H1 (cell line): ENCODE data around the gene PDE4D. TPM values are rescaled to one million over a fixed set of nuclear protein-coding genes. Genes with fewer than 3 reads are reported as not detected.

ENCODE experiments used
- CTCF ChIA-PET: fragments of 300-600 bp; sonication (Branson Sonifier 250); formaldehyde crosslinking; loops from one replicate; lab custom pipeline; 2021; ENCODE audit not compliant: partially characterized antibody; lab: Charles Lee
- POLR2A ChIA-PET: fragments of 300-600 bp; sonication (Branson Sonifier 250); formaldehyde crosslinking; loops from one replicate; lab custom pipeline; 2021; ENCODE audit warnings: inconsistent platforms; ENCODE audit not compliant: partially characterized antibody; lab: Charles Lee
- DNase-seq, 2 experiments: peaks; one replicate each; pipeline versions ENCODE4 v3.0.0 to v3.0.0-alpha.2; 2010 to 2022; ENCODE audit warnings: low spot score in 2 of 2, low read depth in 1 of 2, mixed read lengths in 1 of 2
- FAIRE-seq: peaks from 2 replicates; lab custom pipeline; 2011; peaks lifted over from hg19 to GRCh38; lab: Jason Lieb, UNC
- H2AFZ ChIP-seq: 2 replicates; pipeline ENCODE4 v1.8.1; 2012; ENCODE audit warnings: low read length, inconsistent platforms
- H2AK5ac ChIP-seq: 2 replicates; pipeline ENCODE4 v1.6.1; 2013; ENCODE audit warnings: low read depth, low read length
- H2BK120ac ChIP-seq: replicated peaks from 2 replicates; pipeline ENCODE3; 2013; ENCODE audit warnings: low read depth, low read length, inconsistent platforms
- H2BK12ac ChIP-seq: 2 replicates; pipeline ENCODE4 v1.6.1; 2013; ENCODE audit warnings: low read depth, low read length
- H2BK15ac ChIP-seq: 2 replicates; pipeline ENCODE4 v1.6.1; 2013; ENCODE audit warnings: low read length
- H2BK20ac ChIP-seq: 2 replicates; pipeline ENCODE4 v1.6.1; 2013; ENCODE audit warnings: low read length
- H2BK5ac ChIP-seq: 2 replicates; pipeline ENCODE4 v1.6.1; 2013; ENCODE audit warnings: low read depth, low read length
- H3K14ac ChIP-seq: 2 replicates; pipeline ENCODE4 v1.6.1; 2013; ENCODE audit warnings: inconsistent platforms; ENCODE audit not compliant: insufficient read length
- H3K18ac ChIP-seq: 2 replicates; pipeline ENCODE4 v1.6.1; 2013; ENCODE audit warnings: low read length; ENCODE audit errors: extremely low read depth
- H3K23ac ChIP-seq: 2 replicates; pipeline ENCODE4 v1.6.1; 2013; ENCODE audit warnings: inconsistent platforms; ENCODE audit not compliant: insufficient read length
- H3K23me2 ChIP-seq: 2 replicates; pipeline ENCODE4 v1.6.1; 2013; ENCODE audit warnings: low read depth, low read length
- H3K27ac ChIP-seq: 2 replicates; pipeline ENCODE4 v1.6.1; 2011; ENCODE audit warnings: low read depth, low read length, inconsistent platforms
- H3K27me3 ChIP-seq, 4 experiments: replicated peaks in 1 of 4; 1 replicate in 1 of 4; 2 replicates in 3 of 4; pipeline versions ENCODE4 v1.6.1 to v1.8.1; 2011 to 2013; ENCODE audit warnings: low read length in 3 of 4, mild to moderate bottlenecking in 3 of 4, inconsistent platforms in 2 of 4, mixed read lengths in 2 of 4, moderate library complexity in 1 of 4; ENCODE audit not compliant: control insufficient read depth in 3 of 4, insufficient read depth in 3 of 4; ENCODE audit errors: extremely low read depth in 1 of 4
- H3K36me3 ChIP-seq, 4 experiments: 2 replicates each; pipeline versions ENCODE4 v1.6.1 to v1.8.1; 2011 to 2013; ENCODE audit warnings: mild to moderate bottlenecking in 4 of 4, low read length in 3 of 4, moderate library complexity in 2 of 4, control low read depth in 1 of 4, inconsistent platforms in 1 of 4; ENCODE audit not compliant: insufficient read depth in 4 of 4, control insufficient read depth in 2 of 4
- H3K4ac ChIP-seq: replicated peaks from 2 replicates; pipeline ENCODE3; 2013; ENCODE audit warnings: low read length, low read depth, mixed read lengths, inconsistent platforms; ENCODE audit not compliant: insufficient read length
- H3K4me1 ChIP-seq, 4 experiments: replicated peaks in 1 of 4; 1 replicate in 1 of 4; 2 replicates in 3 of 4; pipeline versions ENCODE4 v1.6.1 to v1.8.1; 2011 to 2013; ENCODE audit warnings: low read length in 3 of 4, inconsistent platforms in 2 of 4, mixed read lengths in 1 of 4; ENCODE audit not compliant: insufficient read depth in 4 of 4, control insufficient read depth in 3 of 4
- H3K4me2 ChIP-seq, 2 experiments: 2 replicates each; pipeline versions ENCODE4 v1.6.1 to v1.8.1; 2011 to 2013; ENCODE audit warnings: low read depth in 2 of 2, low read length in 2 of 2, control low read depth in 1 of 2, inconsistent platforms in 1 of 2, mild to moderate bottlenecking in 1 of 2; ENCODE audit not compliant: insufficient read depth in 1 of 2
- H3K4me3 ChIP-seq, 4 experiments: fragments of 200-600, 300-600 bp in 1 of 4; sonication (generic), shearing (Covaris generic), sonication (Bioruptor Twin) in 1 of 4; 2 replicates each; pipeline versions ENCODE4 v1.5.1 to v1.8.1; 2011 to 2016; ENCODE audit warnings: low read length in 4 of 4, low read depth in 3 of 4, control low read depth in 2 of 4, inconsistent platforms in 2 of 4, mild to moderate bottlenecking in 2 of 4, mixed read lengths in 1 of 4, moderate library complexity in 1 of 4; ENCODE audit not compliant: insufficient read depth in 2 of 4; ENCODE audit errors: extremely low read depth in 1 of 4
- H3K56ac ChIP-seq: replicated peaks from 2 replicates; pipeline ENCODE3; 2013; ENCODE audit warnings: low read depth, mild to moderate bottlenecking, mixed read lengths, low read length, inconsistent platforms; ENCODE audit not compliant: insufficient read length
- H3K79me1 ChIP-seq: 2 replicates; pipeline ENCODE4 v1.6.1; 2013; ENCODE audit warnings: low read depth, low read length, control low read depth
- H3K79me2 ChIP-seq, 2 experiments: 2 replicates each; pipeline versions ENCODE4 v1.6.1 to v1.8.1; 2012 to 2013; ENCODE audit warnings: low read length in 2 of 2, mild to moderate bottlenecking in 2 of 2, inconsistent platforms in 1 of 2; ENCODE audit not compliant: insufficient read depth in 2 of 2, control insufficient read depth in 1 of 2
- H3K9ac ChIP-seq, 4 experiments: replicated peaks in 1 of 4; 1 replicate in 1 of 4; 2 replicates in 3 of 4; pipeline versions ENCODE4 v1.6.1 to v1.8.1; 2011 to 2013; ENCODE audit warnings: low read depth in 3 of 4, low read length in 3 of 4, control low read depth in 2 of 4, mild to moderate bottlenecking in 2 of 4, moderate library complexity in 2 of 4, inconsistent platforms in 1 of 4; ENCODE audit errors: extremely low read depth in 1 of 4
- H3K9me3 ChIP-seq, 2 experiments: 2 replicates each; pipeline versions ENCODE4 v1.6.1 to v1.8.1; 2012 to 2013; ENCODE audit warnings: mild to moderate bottlenecking in 2 of 2, moderate library complexity in 2 of 2, control low read depth in 1 of 2, inconsistent platforms in 1 of 2, low read depth in 1 of 2, low read length in 1 of 2, mixed read lengths in 1 of 2; ENCODE audit not compliant: insufficient read depth in 2 of 2
- H4K20me1 ChIP-seq, 2 experiments: replicated peaks in 1 of 2; 2 replicates each; pipeline versions ENCODE3 to v1.8.1; 2011 to 2013; ENCODE audit warnings: inconsistent platforms in 2 of 2, low read length in 2 of 2, mild to moderate bottlenecking in 1 of 2; ENCODE audit not compliant: insufficient read depth in 2 of 2, control insufficient read depth in 1 of 2
- H4K5ac ChIP-seq: 2 replicates; pipeline ENCODE4 v1.6.1; 2013; ENCODE audit warnings: low read length, low read depth, mixed read lengths, inconsistent platforms; ENCODE audit not compliant: insufficient read length
- H4K8ac ChIP-seq: 2 replicates; pipeline ENCODE4 v1.8.0; 2013; ENCODE audit warnings: mild to moderate bottlenecking, moderate library complexity, low read length, inconsistent platforms; ENCODE audit not compliant: insufficient read depth; ENCODE audit errors: extremely low read depth
- H4K91ac ChIP-seq: replicated peaks from 2 replicates; pipeline ENCODE3; 2013; ENCODE audit warnings: low read length, mixed read lengths, inconsistent platforms; ENCODE audit not compliant: insufficient read length
- CREB1 ChIP-seq: IDR thresholded peaks from 2 replicates; pipeline ENCODE4 v1.6.1; 2012; ENCODE audit warnings: inconsistent platforms
- HDAC2 ChIP-seq, 2 experiments: fragments of 300-600 bp in 1 of 2; sonication (generic) in 1 of 2; IDR thresholded peaks; 2 replicates each; pipeline ENCODE4 v1.6.1; 2011 to 2012; ENCODE audit warnings: low read depth in 2 of 2, low read length in 2 of 2, mild to moderate bottlenecking in 2 of 2, moderate library complexity in 2 of 2, borderline replicate concordance in 1 of 2, inconsistent platforms in 1 of 2
- SAP30 ChIP-seq: fragments of 300-600 bp; sonication (generic); IDR thresholded peaks from 2 replicates; pipeline ENCODE4 v1.7.1; 2012; ENCODE audit warnings: low read length, moderate library complexity, mild to moderate bottlenecking, inconsistent platforms; ENCODE audit not compliant: insufficient read depth, insufficient replicate concordance
- TEAD4 ChIP-seq: IDR thresholded peaks from 2 replicates; pipeline ENCODE4 v1.6.1; 2012; ENCODE audit warnings: low read depth, low read length, inconsistent platforms, mixed read lengths
- polyA plus RNA-seq, 7 experiments: library from polyadenylated mRNA; depleted of rRNA in 3 of 7; stranded (reverse) in 5 of 7; unstranded in 2 of 7; fragments of >200 nt in 5 of 7; fragments of 200-250 nt in 2 of 7; gene quantifications; 1 replicate in 5 of 7; 2 replicates in 1 of 7; 4 replicates in 1 of 7; pipeline versions ENCODE4 v1.2.1 to v1.2.3, GENCODE V29; 2011 to 2013; ENCODE audit warnings: missing spikeins in 2 of 7, mixed read lengths in 2 of 7
- total RNA-seq: library from RNA; stranded (reverse); fragmentation: NEBNext Ultra II Directional; extraction: Animal tissue kit (Norgen Biotek cat#: 25700); gene quantifications from 2 replicates; pipeline ENCODE4 v1.2.1, GENCODE V29; 2021

Gene PDE4D
- total and polyA plus RNA-seq, 2 of the 8 experiments (the other 6 are each of a cell fraction or from before 2014, with no cell fraction given): 2.3 to 3.7 TPM

GRCh38 chr5:59423021-59423420 lies 470.5 kb downstream of the PDE4D start:
- no peak overlapping the region for H2BK12ac ChIP-seq
- H2BK20ac ChIP-seq: no peak overlapping the region
- no peak overlapping the region for H3K4me2 ChIP-seq
- no peak for FAIRE-seq
- H3K9ac ChIP-seq: no peak overlapping the region
- no peaks in the 10 kb centered on the region for H3K36me3 ChIP-seq
- no peak overlapping the region for H3K4me3 ChIP-seq
- H2BK5ac ChIP-seq: no peak overlapping the region
- no peaks in the 10 kb centered on the region for H4K20me1 ChIP-seq
- H3K23me2 ChIP-seq: no peaks in the 10 kb centered on the region; the same call in 1 of the 2 replicates
- no peaks in the 10 kb centered on the region for H3K9me3 ChIP-seq
- DNase-seq: no peak
- no peak overlapping the region for H3K18ac ChIP-seq
- no peaks in the 10 kb centered on the region for H3K79me1 ChIP-seq
- no peak overlapping the region for H2BK120ac ChIP-seq
- no peak overlapping the region for H2BK15ac ChIP-seq
- H3K79me2 ChIP-seq: no peaks in the 10 kb centered on the region
- no peak overlapping the region for H2AFZ ChIP-seq
- H3K27me3 ChIP-seq: no peaks in the 10 kb centered on the region
- no peak overlapping the region for H3K56ac ChIP-seq
- no peak overlapping the region for H2AK5ac ChIP-seq
- POLR2A ChIA-PET: no interaction called here
- H3K4me1 ChIP-seq: peaks cover 0 to 5% (median 1%) of the 10 kb centered on the region in 4 experiments; a peak in 2 of 7 replicates
- H3K4ac ChIP-seq: no peak overlapping the region
- H4K91ac ChIP-seq: no peak overlapping the region
- H3K14ac ChIP-seq: no peak overlapping the region
- no peak overlapping the region for H3K23ac ChIP-seq
- CTCF ChIA-PET: no interaction called here
- no peak overlapping the region for H4K8ac ChIP-seq
- H4K5ac ChIP-seq: no peak overlapping the region
- no peak overlapping the region for H3K27ac ChIP-seq
- TF ChIP-seq TEAD4 (no peak), HDAC2 (IDR thresholded peaks at IDR 0.05; ENCODE audit: borderline replicate concordance in 1 of 2, low read depth in 2 of 2, low read length in 2 of 2) (no peak), SAP30 (no peak), CREB1 (no peak)
